DND-41 (cell line): ENCODE measurements around the gene LRRC72.

Experiments used
- ATAC-seq: fragments of 200-7000 bp; cut with Tn5 transposase; 3 replicates; pipeline ENCODE4 v1.9.1; 2021; ENCODE audit warnings: low read depth; ENCODE audit not compliant: insufficient read depth
- DNase-seq: peaks from one replicate; pipeline ENCODE4 v3.0.0-alpha.2; 2020
- H2AFZ ChIP-seq: 2 replicates; pipeline ENCODE4 v1.6.0; 2012; ENCODE audit warnings: low read depth, low read length
- H3K27ac ChIP-seq: 2 replicates; pipeline ENCODE4 v1.5.1; 2012; ENCODE audit warnings: low read length, inconsistent platforms
- H3K27me3 ChIP-seq: fragments of 200-600 bp; sonication (generic); 2 replicates; pipeline ENCODE4 v1.6.0; 2012; ENCODE audit warnings: low read length, mild to moderate bottlenecking, inconsistent platforms; ENCODE audit not compliant: insufficient read depth, poor library complexity
- H3K36me3 ChIP-seq: 2 replicates; pipeline ENCODE4 v1.5.1; 2012; ENCODE audit warnings: low read length, inconsistent platforms; ENCODE audit not compliant: insufficient read depth
- H3K4me1 ChIP-seq: 2 replicates; pipeline ENCODE4 v1.5.1; 2012; ENCODE audit warnings: mild to moderate bottlenecking, low read length; ENCODE audit not compliant: insufficient read depth
- H3K4me2 ChIP-seq: 2 replicates; pipeline ENCODE4 v1.6.0; 2012; ENCODE audit warnings: mild to moderate bottlenecking, moderate library complexity, low read length, inconsistent platforms; ENCODE audit not compliant: insufficient read depth
- H3K4me3 ChIP-seq, 2 experiments: fragments of 200-600 bp in 1 of 2; shearing (Covaris generic) in 1 of 2; 2 replicates each; pipeline ENCODE4 v1.5.1; 2012 to 2016; ENCODE audit warnings: inconsistent platforms in 2 of 2, low read length in 2 of 2, mild to moderate bottlenecking in 2 of 2, low read depth in 1 of 2, moderate library complexity in 1 of 2
- H3K79me2 ChIP-seq: 2 replicates; pipeline ENCODE4 v1.6.0; 2012; ENCODE audit warnings: low read length, inconsistent platforms; ENCODE audit not compliant: insufficient read depth
- H3K9ac ChIP-seq: 2 replicates; pipeline ENCODE4 v1.6.0; 2012; ENCODE audit warnings: low read depth, mild to moderate bottlenecking, inconsistent platforms, low read length, moderate library complexity
- H3K9me3 ChIP-seq: 2 replicates; pipeline ENCODE4 v1.5.1; 2012; ENCODE audit warnings: low read length, moderate library complexity, mild to moderate bottlenecking, inconsistent platforms; ENCODE audit not compliant: insufficient read depth, severe bottlenecking
- H4K20me1 ChIP-seq: 2 replicates; pipeline ENCODE4 v1.6.0; 2012; ENCODE audit warnings: low read length; ENCODE audit not compliant: insufficient read depth
- EZH2 ChIP-seq: IDR thresholded peaks from 3 replicates; pipeline ENCODE4 v1.6.1; 2012; ENCODE audit warnings: borderline replicate concordance, low read depth, mild to moderate bottlenecking, moderate library complexity, low read length, inconsistent platforms; ENCODE audit not compliant: severe bottlenecking
- TF ChIP-seq, protein P1 (sequence below): IDR thresholded peaks from 2 replicates; pipeline ENCODE4 v1.5.1; 2012; ENCODE audit warnings: borderline replicate concordance, low read length, moderate library complexity, mild to moderate bottlenecking; ENCODE audit not compliant: poor library complexity, severe bottlenecking; ENCODE audit errors: extremely low read depth

The LRRC72 gene

DNA sequence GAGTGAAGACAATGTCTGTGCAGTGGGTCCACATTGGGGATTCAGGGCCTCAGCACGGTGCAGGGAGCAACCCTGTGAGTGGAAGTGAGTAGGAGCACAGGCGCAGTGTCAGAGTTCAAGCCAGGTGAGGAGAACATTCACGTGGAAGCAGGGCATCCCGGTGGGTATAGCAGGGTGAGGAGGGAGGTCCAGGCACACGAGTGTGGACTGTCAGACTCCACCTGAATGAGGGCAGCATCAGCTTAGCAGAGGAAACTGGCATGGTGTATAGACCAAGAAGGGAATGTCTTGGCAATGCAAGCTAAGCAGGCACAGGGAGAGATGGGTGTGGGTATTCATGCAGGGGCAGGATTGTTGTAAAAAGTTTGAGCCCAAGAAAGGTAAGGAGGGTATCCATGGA, 15.3 kb upstream of the LRRC72 start:
- H3K36me3 ChIP-seq = no peaks in the 10 kb centered on the region
- H4K20me1 ChIP-seq = no peaks in the 10 kb centered on the region
- H3K27me3 ChIP-seq = no peaks in the 10 kb centered on the region
- no peaks in the 10 kb centered on the region for H3K79me2 ChIP-seq
- H3K9me3 ChIP-seq = no peaks in the 10 kb centered on the region
- H3K9ac ChIP-seq = no peak overlapping the region
- no peak overlapping the region for H2AFZ ChIP-seq
- H3K27ac ChIP-seq = no peak overlapping the region
- TF ChIP-seq, protein P1, sequence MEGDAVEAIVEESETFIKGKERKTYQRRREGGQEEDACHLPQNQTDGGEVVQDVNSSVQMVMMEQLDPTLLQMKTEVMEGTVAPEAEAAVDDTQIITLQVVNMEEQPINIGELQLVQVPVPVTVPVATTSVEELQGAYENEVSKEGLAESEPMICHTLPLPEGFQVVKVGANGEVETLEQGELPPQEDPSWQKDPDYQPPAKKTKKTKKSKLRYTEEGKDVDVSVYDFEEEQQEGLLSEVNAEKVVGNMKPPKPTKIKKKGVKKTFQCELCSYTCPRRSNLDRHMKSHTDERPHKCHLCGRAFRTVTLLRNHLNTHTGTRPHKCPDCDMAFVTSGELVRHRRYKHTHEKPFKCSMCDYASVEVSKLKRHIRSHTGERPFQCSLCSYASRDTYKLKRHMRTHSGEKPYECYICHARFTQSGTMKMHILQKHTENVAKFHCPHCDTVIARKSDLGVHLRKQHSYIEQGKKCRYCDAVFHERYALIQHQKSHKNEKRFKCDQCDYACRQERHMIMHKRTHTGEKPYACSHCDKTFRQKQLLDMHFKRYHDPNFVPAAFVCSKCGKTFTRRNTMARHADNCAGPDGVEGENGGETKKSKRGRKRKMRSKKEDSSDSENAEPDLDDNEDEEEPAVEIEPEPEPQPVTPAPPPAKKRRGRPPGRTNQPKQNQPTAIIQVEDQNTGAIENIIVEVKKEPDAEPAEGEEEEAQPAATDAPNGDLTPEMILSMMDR = no peak
- no peak for TF ChIP-seq EZH2
- no peak for ATAC-seq
- H3K4me1 ChIP-seq = no peaks in the 10 kb centered on the region
- H3K4me3 ChIP-seq = no peak overlapping the region
- no peak for DNase-seq
- no peak overlapping the region for H3K4me2 ChIP-seq

GRCh38 chr7:16512097-16512496, 14.5 kb upstream of the LRRC72 start:
- Histone ChIP-seq H3K4me3 (no peak overlapping the region), H2AFZ (no peak overlapping the region), H3K79me2 (no peaks in the 10 kb centered on the region), H3K36me3 (no peaks in the 10 kb centered on the region), H3K4me2 (no peak overlapping the region), H3K27me3 (no peaks in the 10 kb centered on the region), H3K27ac (no peak overlapping the region), H3K9me3 (no peaks in the 10 kb centered on the region), H3K4me1 (no peaks in the 10 kb centered on the region), H3K9ac (no peak overlapping the region), H4K20me1 (no peaks in the 10 kb centered on the region)
- no peak for ATAC-seq
- TF ChIP-seq, protein P1 = no peak
- TF ChIP-seq EZH2 = no peak
- DNase-seq = no peak

GRCh38 chr7:16514271-16514670, 12.4 kb upstream of the LRRC72 start:
- Histone ChIP-seq H2AFZ (no peak overlapping the region), H3K9ac (no peak overlapping the region), H3K4me3 (no peak overlapping the region), H3K9me3 (no peaks in the 10 kb centered on the region), H3K27me3 (no peaks in the 10 kb centered on the region), H3K36me3 (no peaks in the 10 kb centered on the region), H3K79me2 (no peaks in the 10 kb centered on the region), H3K4me2 (no peak overlapping the region), H3K27ac (no peak overlapping the region), H3K4me1 (no peaks in the 10 kb centered on the region), H4K20me1 (no peaks in the 10 kb centered on the region)
- ATAC-seq = no peak
- TF ChIP-seq, protein P1 = no peak
- no peak for TF ChIP-seq EZH2
- no peak for DNase-seq

GRCh38 chr7:16514729-16515128, 11.9 kb upstream of the LRRC72 start:
- Histone ChIP-seq H3K9ac (no peak overlapping the region), H3K4me1 (no peaks in the 10 kb centered on the region), H3K4me3 (no peak overlapping the region), H4K20me1 (no peaks in the 10 kb centered on the region), H3K9me3 (no peaks in the 10 kb centered on the region), H2AFZ (no peak overlapping the region), H3K27me3 (no peaks in the 10 kb centered on the region), H3K79me2 (no peaks in the 10 kb centered on the region), H3K4me2 (no peak overlapping the region), H3K27ac (no peak overlapping the region), H3K36me3 (no peaks in the 10 kb centered on the region)
- ATAC-seq (no peak), DNase-seq (no peak)
- TF ChIP-seq, protein P1 = no peak
- no peak for TF ChIP-seq EZH2
